ENCODE measurements around the gene MAD1L1.
"Not testable (repeated sequence)": the region's sequence is repeated elsewhere in the genome, so short reads cannot be mapped to it uniquely, and the experiment has no call there.

The MAD1L1 gene

GRCh38 chr7:1875392-1876199 is 357.1 kb downstream of the MAD1L1 start:
- not testable (repeated sequence) for H3K9ac ChIP-seq (ENCODE audit: low read length in 2 of 2); H3K4me3 ChIP-seq (ENCODE audit: low read length in 2 of 2); H3K27me3 ChIP-seq (ENCODE audit: control insufficient read depth in 1 of 2, insufficient read depth in 2 of 2, low read length in 2 of 2); H3K36me3 ChIP-seq (ENCODE audit: control insufficient read depth in 2 of 2, insufficient read depth in 2 of 2, low read length in 2 of 2); H3K4me1 ChIP-seq (ENCODE audit: control insufficient read depth, insufficient read depth, low read length); H3K9me3 ChIP-seq (ENCODE audit: control insufficient read depth in 2 of 2, low read length in 2 of 2); H3K27ac ChIP-seq (ENCODE audit: low read length)

GRCh38 chr7:1874590-1875391 is 358.0 kb downstream of the MAD1L1 start:
- not testable (repeated sequence) for H3K4me3 ChIP-seq (ENCODE audit: low read length in 2 of 2); H3K36me3 ChIP-seq (ENCODE audit: control insufficient read depth in 2 of 2, insufficient read depth in 2 of 2, low read length in 2 of 2); H3K9ac ChIP-seq (ENCODE audit: low read length in 2 of 2); H3K27me3 ChIP-seq (ENCODE audit: control insufficient read depth in 1 of 2, insufficient read depth in 2 of 2, low read length in 2 of 2); H3K9me3 ChIP-seq (ENCODE audit: control insufficient read depth in 2 of 2, low read length in 2 of 2); H3K4me1 ChIP-seq (ENCODE audit: control insufficient read depth, insufficient read depth, low read length); H3K27ac ChIP-seq (ENCODE audit: low read length)

- H3K27me3 ChIP-seq (ENCODE audit: control insufficient read depth in 1 of 2, insufficient read depth in 2 of 2, low read length in 2 of 2), result no peaks in the 10 kb centered on the region
- no peaks in the 10 kb centered on the region for H3K36me3 ChIP-seq (ENCODE audit: control insufficient read depth in 2 of 2, insufficient read depth in 2 of 2, low read length in 2 of 2)
- no peak overlapping the region for H3K4me3 ChIP-seq (ENCODE audit: low read length in 2 of 2)
- no peak overlapping the region for H3K9ac ChIP-seq (ENCODE audit: low read length in 2 of 2)
- no peaks in the 10 kb centered on the region for H3K4me1 ChIP-seq (ENCODE audit: control insufficient read depth, insufficient read depth, low read length)
- H3K9me3 ChIP-seq (ENCODE audit: control insufficient read depth in 2 of 2, low read length in 2 of 2), result no peaks in the 10 kb centered on the region
- no peak overlapping the region for H3K27ac ChIP-seq (ENCODE audit: low read length)
Measured at GRCh38 chr7:1873857-1874589, 358.7 kb downstream of the MAD1L1 start.

DNA sequence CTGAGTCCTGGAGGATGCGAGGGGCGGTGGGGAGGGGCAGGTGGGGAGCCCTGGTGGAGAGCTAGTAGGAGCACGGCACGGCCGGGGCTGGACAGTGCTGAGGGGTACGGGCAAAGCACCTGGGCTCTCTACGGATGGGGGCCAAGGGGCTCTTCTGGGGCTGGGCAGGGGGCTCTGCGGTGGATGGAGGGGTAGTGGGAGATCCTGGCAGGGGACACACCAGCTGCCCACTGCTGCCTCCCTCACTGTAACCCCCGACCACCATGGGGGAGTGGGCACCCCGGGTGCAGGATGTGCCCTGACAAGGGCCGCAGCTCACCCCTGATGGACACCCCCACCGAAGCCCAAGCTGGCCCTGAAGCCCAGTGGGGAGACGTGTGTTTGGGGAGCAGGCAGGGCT is 359.3 kb downstream of the MAD1L1 start:
- H3K27ac ChIP-seq (ENCODE audit: low read length), result no peak overlapping the region
- no peaks in the 10 kb centered on the region for H3K27me3 ChIP-seq (ENCODE audit: control insufficient read depth in 1 of 2, insufficient read depth in 2 of 2, low read length in 2 of 2)
- no peak overlapping the region for H3K9ac ChIP-seq (ENCODE audit: low read length in 2 of 2)
- H3K36me3 ChIP-seq (ENCODE audit: control insufficient read depth in 2 of 2, insufficient read depth in 2 of 2, low read length in 2 of 2), result no peaks in the 10 kb centered on the region
- H3K9me3 ChIP-seq (ENCODE audit: control insufficient read depth in 2 of 2, low read length in 2 of 2), result no peaks in the 10 kb centered on the region
- no peak overlapping the region for H3K4me3 ChIP-seq (ENCODE audit: low read length in 2 of 2)
- H3K4me1 ChIP-seq (ENCODE audit: control insufficient read depth, insufficient read depth, low read length), result no peaks in the 10 kb centered on the region

DNA sequence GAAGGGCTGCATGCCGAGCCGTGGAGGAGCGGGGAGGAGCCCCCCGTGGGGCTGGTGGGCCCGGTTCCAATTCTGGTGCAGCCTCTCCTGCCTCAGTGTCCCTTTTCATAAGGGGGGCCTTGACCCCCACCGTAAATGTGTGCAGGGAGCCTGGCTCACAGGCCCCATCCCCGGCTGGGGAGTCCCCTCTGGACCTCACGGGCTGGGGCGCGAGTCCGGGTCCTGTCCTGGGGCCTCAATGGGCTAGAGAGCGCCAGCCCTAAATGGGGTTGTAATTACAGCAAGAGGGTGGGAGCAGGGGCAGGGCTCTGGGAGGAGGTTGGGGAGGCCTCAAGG is 359.7 kb downstream of the MAD1L1 start:
- Histone ChIP-seq H3K4me1 (ENCODE audit: control insufficient read depth, insufficient read depth, low read length) (no peaks in the 10 kb centered on the region), H3K4me3 (ENCODE audit: low read length in 2 of 2) (no peak overlapping the region), H3K9me3 (ENCODE audit: control insufficient read depth in 2 of 2, low read length in 2 of 2) (no peaks in the 10 kb centered on the region), H3K27ac (ENCODE audit: low read length) (no peak overlapping the region), H3K27me3 (ENCODE audit: control insufficient read depth in 1 of 2, insufficient read depth in 2 of 2, low read length in 2 of 2) (no peaks in the 10 kb centered on the region), H3K36me3 (ENCODE audit: control insufficient read depth in 2 of 2, insufficient read depth in 2 of 2, low read length in 2 of 2) (no peaks in the 10 kb centered on the region), H3K9ac (ENCODE audit: low read length in 2 of 2) (no peak overlapping the region)

DNA sequence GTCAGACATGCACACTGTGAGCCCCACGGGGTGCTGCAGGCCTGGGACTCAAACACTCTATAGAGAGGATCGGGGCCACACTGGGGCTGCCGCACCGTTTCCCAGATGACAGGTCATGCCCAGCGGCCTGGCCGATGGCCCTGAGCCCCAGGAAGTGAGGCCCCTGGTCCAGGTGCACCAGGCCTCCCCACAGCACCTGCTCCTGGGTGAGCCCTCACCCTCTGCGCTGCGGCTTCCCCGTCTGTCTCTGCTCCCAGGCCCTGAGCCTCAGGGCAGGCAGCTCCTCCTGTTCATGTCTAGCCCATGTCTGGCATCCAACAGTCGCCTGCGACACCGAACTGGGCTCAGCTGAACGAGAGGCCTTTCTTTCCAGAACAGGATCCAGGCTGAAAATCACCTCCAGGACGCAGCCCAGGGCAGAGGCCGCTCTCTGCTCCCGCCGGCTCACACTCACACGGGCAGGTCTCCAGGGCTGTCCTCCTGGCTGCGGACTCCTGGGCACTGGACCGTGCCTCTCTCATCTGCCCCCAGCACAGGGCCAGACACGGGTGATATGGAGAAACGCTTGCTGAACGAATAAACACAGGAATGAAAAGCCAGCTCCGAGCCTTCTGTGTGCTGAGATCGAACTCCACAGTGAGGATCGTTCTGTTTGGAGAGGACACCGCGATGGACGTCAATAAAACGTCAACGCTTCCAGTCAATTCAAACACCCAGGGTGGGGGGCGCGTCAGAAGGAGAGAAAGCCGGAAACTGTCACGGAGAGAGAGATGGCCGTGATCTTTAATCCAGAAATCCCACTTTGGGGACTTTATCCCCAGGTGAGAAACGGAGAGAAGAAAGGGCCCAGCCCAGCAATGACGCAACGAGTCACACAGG is 360.3 kb downstream of the MAD1L1 start:
- Histone ChIP-seq H3K9ac (ENCODE audit: low read length in 2 of 2) (no peak overlapping the region), H3K4me3 (ENCODE audit: low read length in 2 of 2) (no peak overlapping the region), H3K27ac (ENCODE audit: low read length) (no peak overlapping the region), H3K4me1 (ENCODE audit: control insufficient read depth, insufficient read depth, low read length) (no peaks in the 10 kb centered on the region), H3K9me3 (ENCODE audit: control insufficient read depth in 2 of 2, low read length in 2 of 2) (no peaks in the 10 kb centered on the region), H3K27me3 (ENCODE audit: control insufficient read depth in 1 of 2, insufficient read depth in 2 of 2, low read length in 2 of 2) (no peaks in the 10 kb centered on the region), H3K36me3 (ENCODE audit: control insufficient read depth in 2 of 2, insufficient read depth in 2 of 2, low read length in 2 of 2) (no peaks in the 10 kb centered on the region)

- H3K4me3 ChIP-seq (ENCODE audit: low read length in 2 of 2), result no peak overlapping the region
- no peaks in the 10 kb centered on the region for H3K27me3 ChIP-seq (ENCODE audit: control insufficient read depth in 1 of 2, insufficient read depth in 2 of 2, low read length in 2 of 2)
- H3K27ac ChIP-seq (ENCODE audit: low read length), result no peak overlapping the region
- no peak overlapping the region for H3K9ac ChIP-seq (ENCODE audit: low read length in 2 of 2)
- no peaks in the 10 kb centered on the region for H3K9me3 ChIP-seq (ENCODE audit: control insufficient read depth in 2 of 2, low read length in 2 of 2)
- no peaks in the 10 kb centered on the region for H3K4me1 ChIP-seq (ENCODE audit: control insufficient read depth, insufficient read depth, low read length)
- H3K36me3 ChIP-seq (ENCODE audit: control insufficient read depth in 2 of 2, insufficient read depth in 2 of 2, low read length in 2 of 2), result no peaks in the 10 kb centered on the region
Measured at GRCh38 chr7:1869452-1870130, 363.2 kb downstream of the MAD1L1 start.

GRCh38 chr7:1868516-1869165 is 364.1 kb downstream of the MAD1L1 start:
- H3K9me3 ChIP-seq (ENCODE audit: control insufficient read depth in 2 of 2, low read length in 2 of 2), result no peaks in the 10 kb centered on the region

DNA sequence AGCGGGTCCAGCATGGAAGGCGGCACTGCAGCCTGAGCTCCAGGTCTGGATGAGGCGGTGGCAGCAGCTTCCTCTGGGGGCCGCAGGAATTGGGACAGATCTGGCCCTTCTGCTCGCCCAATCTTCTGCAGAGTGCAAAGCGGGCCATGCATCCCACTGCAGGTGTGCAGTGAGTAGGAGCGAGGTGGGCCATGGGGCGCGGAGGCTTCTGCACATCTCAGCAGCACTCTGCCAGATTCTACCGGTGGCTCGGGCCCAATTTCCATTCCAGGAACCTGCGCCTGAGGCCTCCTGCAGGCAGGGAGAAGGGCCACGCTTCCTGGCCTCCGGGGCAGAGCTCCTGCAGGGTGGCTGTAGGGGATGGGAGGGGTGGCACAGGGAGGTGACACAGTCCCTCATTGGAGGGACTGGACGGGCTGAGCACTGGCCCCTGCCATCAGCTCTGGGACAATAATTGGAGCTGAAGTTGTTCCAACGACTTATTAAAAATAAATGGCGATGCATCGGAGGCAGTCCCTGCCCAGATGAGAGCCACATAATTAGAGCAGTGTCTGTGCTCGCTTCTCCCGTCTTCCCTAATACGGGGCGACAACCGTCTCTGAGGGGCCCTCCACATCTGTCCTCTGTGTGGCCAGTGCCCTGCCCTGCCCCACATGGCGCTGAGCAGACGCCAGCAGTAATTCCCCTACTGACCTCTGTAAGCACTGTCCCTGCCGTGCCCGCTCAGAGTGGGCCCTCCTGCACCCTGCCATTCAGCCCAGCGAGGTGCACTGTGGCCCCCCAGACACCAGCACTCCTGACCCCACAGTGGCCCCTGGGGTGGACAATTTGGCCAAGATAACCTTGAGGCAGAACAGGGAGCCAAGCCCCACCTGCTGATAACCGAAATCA is 365.1 kb downstream of the MAD1L1 start:
- H3K4me1 ChIP-seq (ENCODE audit: control insufficient read depth, insufficient read depth, low read length), result no peaks in the 10 kb centered on the region
- H3K27ac ChIP-seq (ENCODE audit: low read length), result no peak overlapping the region
- H3K4me3 ChIP-seq (ENCODE audit: low read length in 2 of 2), result no peak overlapping the region
- no peaks in the 10 kb centered on the region for H3K9me3 ChIP-seq (ENCODE audit: control insufficient read depth in 2 of 2, low read length in 2 of 2)
- no peaks in the 10 kb centered on the region for H3K27me3 ChIP-seq (ENCODE audit: control insufficient read depth in 1 of 2, insufficient read depth in 2 of 2, low read length in 2 of 2)
- H3K9ac ChIP-seq (ENCODE audit: low read length in 2 of 2), result no peak overlapping the region
- H3K36me3 ChIP-seq (ENCODE audit: control insufficient read depth in 2 of 2, insufficient read depth in 2 of 2, low read length in 2 of 2), result no peaks in the 10 kb centered on the region

More at GRCh38 chr7:1868516-1869165, 364.1 kb downstream of the MAD1L1 start:
- Histone ChIP-seq H3K9ac (ENCODE audit: low read length in 2 of 2) (no peak overlapping the region), H3K4me3 (ENCODE audit: low read length in 2 of 2) (no peak overlapping the region), H3K27me3 (ENCODE audit: control insufficient read depth in 1 of 2, insufficient read depth in 2 of 2, low read length in 2 of 2) (no peaks in the 10 kb centered on the region), H3K36me3 (ENCODE audit: control insufficient read depth in 2 of 2, insufficient read depth in 2 of 2, low read length in 2 of 2) (no peaks in the 10 kb centered on the region), H3K4me1 (ENCODE audit: control insufficient read depth, insufficient read depth, low read length) (no peaks in the 10 kb centered on the region), H3K27ac (ENCODE audit: low read length) (no peak overlapping the region)
